ENCODE results near the gene GALNT18.
"Not testable (repeated sequence)": the region's sequence is repeated elsewhere in the genome, so short reads cannot be mapped to it uniquely, and the experiment has no call there.

GALNT18 gene

DNA sequence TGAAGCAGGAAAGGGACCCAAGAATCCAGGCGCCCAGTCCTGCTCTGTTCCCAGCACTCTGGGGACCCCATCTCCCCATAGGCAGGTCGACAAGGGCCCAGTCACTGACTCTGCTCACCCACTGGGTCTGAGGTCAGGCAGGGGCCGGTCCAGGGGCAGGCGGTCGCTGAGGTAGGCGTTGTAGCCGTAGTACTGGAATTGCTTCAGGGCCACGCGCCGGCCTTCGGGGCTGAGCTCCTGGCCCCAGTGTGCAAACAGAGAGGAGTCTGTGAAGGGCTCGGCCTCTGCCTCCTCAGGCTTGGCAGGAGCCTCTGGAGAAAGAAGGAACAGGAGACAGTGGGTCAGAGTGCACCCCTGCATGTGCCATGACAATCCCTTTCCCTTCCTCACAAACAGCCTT is 173.2 kb downstream of the GALNT18 start:
- H3K9ac ChIP-seq (ENCODE audit: low read length): no peak overlapping the region
- no peak overlapping the region for H3K4me2 ChIP-seq (ENCODE audit: low read depth, low read length)
- no peaks in the 10 kb centered on the region for H3K9me2 ChIP-seq (replicated peaks; ENCODE audit: insufficient read depth, low read length)
- H4K20me1 ChIP-seq (ENCODE audit: insufficient read depth, low read length): no peaks in the 10 kb centered on the region
- H3K27me3 ChIP-seq (replicated peaks; ENCODE audit: insufficient read depth, low read length): no peaks in the 10 kb centered on the region
- H3K4me1 ChIP-seq (ENCODE audit: low read length): no peaks in the 10 kb centered on the region
- no peak for DNase-seq
- TF ChIP-seq EZH2 (optimal IDR thresholded peaks at IDR 0.05; ENCODE audit: low read depth, low read length) (no peak), EZH2phosphoT487 (IDR thresholded peaks at IDR 0.05; ENCODE audit: low read length) (no peak)
- TF ChIP-seq, protein P1, sequence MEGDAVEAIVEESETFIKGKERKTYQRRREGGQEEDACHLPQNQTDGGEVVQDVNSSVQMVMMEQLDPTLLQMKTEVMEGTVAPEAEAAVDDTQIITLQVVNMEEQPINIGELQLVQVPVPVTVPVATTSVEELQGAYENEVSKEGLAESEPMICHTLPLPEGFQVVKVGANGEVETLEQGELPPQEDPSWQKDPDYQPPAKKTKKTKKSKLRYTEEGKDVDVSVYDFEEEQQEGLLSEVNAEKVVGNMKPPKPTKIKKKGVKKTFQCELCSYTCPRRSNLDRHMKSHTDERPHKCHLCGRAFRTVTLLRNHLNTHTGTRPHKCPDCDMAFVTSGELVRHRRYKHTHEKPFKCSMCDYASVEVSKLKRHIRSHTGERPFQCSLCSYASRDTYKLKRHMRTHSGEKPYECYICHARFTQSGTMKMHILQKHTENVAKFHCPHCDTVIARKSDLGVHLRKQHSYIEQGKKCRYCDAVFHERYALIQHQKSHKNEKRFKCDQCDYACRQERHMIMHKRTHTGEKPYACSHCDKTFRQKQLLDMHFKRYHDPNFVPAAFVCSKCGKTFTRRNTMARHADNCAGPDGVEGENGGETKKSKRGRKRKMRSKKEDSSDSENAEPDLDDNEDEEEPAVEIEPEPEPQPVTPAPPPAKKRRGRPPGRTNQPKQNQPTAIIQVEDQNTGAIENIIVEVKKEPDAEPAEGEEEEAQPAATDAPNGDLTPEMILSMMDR (IDR thresholded peaks at IDR 0.05; ENCODE audit: low read length): no peak
- H3F3A ChIP-seq (ENCODE audit: insufficient read depth, low read length): no peaks in the 10 kb centered on the region
- no peak overlapping the region for H3K27ac ChIP-seq (ENCODE audit: low read length)
- no peak overlapping the region for H2AFZ ChIP-seq (ENCODE audit: low read length)
- no peaks in the 10 kb centered on the region for H3K9me3 ChIP-seq (replicated peaks; ENCODE audit: insufficient read depth, low read length)
- H3K36me3 ChIP-seq (replicated peaks; ENCODE audit: insufficient read depth, low read length): no peaks in the 10 kb centered on the region
- no peak overlapping the region for H3K4me3 ChIP-seq (ENCODE audit: low read length)
- no peaks in the 10 kb centered on the region for H3K79me2 ChIP-seq (ENCODE audit: low read length)

DNA sequence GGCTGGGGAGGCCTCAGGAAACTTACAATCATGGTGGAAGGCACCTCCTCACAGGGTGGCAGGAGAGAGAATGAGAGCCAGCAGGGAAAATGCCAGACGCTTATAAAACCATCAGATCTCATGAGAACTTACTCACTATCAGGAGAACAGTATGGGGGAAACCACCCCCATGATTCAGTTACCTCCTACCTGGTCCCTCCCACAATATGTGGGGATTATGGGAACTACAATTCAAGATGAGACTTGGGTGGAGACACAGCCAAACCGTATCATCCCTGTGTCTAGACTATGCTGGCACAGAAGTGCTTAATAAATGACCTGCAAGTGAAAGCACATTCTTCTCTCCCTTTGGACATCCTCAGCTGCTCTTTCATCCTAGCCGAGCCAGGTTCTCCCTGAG is 174.2 kb downstream of the GALNT18 start:
- DNase-seq; H3K36me3 ChIP-seq (replicated peaks; ENCODE audit: insufficient read depth, low read length); H2AFZ ChIP-seq (ENCODE audit: low read length); H4K20me1 ChIP-seq (ENCODE audit: insufficient read depth, low read length); H3K4me2 ChIP-seq (ENCODE audit: low read depth, low read length); H3K27me3 ChIP-seq (replicated peaks; ENCODE audit: insufficient read depth, low read length); H3K9ac ChIP-seq (ENCODE audit: low read length); H3K4me3 ChIP-seq (ENCODE audit: low read length); H3F3A ChIP-seq (ENCODE audit: insufficient read depth, low read length); H3K27ac ChIP-seq (ENCODE audit: low read length); H3K79me2 ChIP-seq (ENCODE audit: low read length); H3K9me3 ChIP-seq (replicated peaks; ENCODE audit: insufficient read depth, low read length); H3K4me1 ChIP-seq (ENCODE audit: low read length); H3K9me2 ChIP-seq (replicated peaks; ENCODE audit: insufficient read depth, low read length): not testable (repeated sequence)

DNA sequence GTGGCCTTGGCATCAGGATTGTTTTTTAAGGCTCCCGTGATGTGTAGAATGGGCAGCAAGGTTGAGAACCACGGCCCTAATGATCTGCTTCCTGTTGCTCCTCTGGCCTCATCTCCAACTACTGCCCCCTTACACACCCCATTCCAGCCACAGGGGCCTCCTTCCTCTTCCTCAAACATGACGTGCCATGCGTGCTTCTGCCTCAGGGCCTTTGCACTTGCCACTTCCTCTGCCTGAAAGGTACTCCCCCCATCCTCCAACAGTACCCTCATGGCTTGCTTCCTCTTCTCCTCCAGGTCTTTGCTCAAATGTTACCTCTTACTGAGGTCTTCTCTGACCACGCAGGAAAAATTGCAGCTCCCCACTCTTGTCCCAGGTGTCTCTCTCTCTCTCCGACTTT is 174.8 kb downstream of the GALNT18 start:
- Histone ChIP-seq H3K4me2 (ENCODE audit: low read depth, low read length) (no peak overlapping the region), H3K9me2 (replicated peaks; ENCODE audit: insufficient read depth, low read length) (no peaks in the 10 kb centered on the region), H2AFZ (ENCODE audit: low read length) (no peak overlapping the region), H3K36me3 (replicated peaks; ENCODE audit: insufficient read depth, low read length) (no peaks in the 10 kb centered on the region), H4K20me1 (ENCODE audit: insufficient read depth, low read length) (no peaks in the 10 kb centered on the region), H3K27ac (ENCODE audit: low read length) (no peak overlapping the region), H3K4me1 (ENCODE audit: low read length) (no peaks in the 10 kb centered on the region), H3F3A (ENCODE audit: insufficient read depth, low read length) (no peaks in the 10 kb centered on the region), H3K4me3 (ENCODE audit: low read length) (no peak overlapping the region), H3K9me3 (replicated peaks; ENCODE audit: insufficient read depth, low read length) (no peaks in the 10 kb centered on the region), H3K27me3 (replicated peaks; ENCODE audit: insufficient read depth, low read length) (no peaks in the 10 kb centered on the region), H3K9ac (ENCODE audit: low read length) (no peak overlapping the region), H3K79me2 (ENCODE audit: low read length) (no peaks in the 10 kb centered on the region)
- no peak for DNase-seq
- no peak for TF ChIP-seq EZH2 (optimal IDR thresholded peaks at IDR 0.05; ENCODE audit: low read depth, low read length)
- TF ChIP-seq EZH2phosphoT487 (IDR thresholded peaks at IDR 0.05; ENCODE audit: low read length): no peak
- TF ChIP-seq, protein P1 (IDR thresholded peaks at IDR 0.05; ENCODE audit: low read length): no peak

DNA sequence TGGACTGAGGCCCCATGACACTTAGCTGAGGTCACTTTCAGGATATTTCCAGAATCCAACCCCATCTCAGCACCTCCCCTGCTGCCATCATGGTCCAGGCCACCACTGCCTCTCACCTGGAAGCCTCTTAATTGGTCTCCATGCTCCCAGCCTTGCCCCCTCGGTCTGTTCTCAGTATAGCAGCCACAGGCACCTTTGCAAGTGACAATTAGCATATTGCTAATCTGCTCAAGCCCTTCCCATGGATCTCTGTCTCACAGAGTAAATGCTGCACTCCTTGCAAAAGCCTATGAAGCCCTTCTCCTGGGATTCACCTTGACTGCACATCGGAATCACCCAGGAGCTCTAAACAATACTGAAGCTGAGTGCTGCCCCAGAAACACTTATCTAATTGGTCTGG is 175.2 kb downstream of the GALNT18 start:
- Histone ChIP-seq H3K4me3 (ENCODE audit: low read length) (no peak overlapping the region), H3K9me3 (replicated peaks; ENCODE audit: insufficient read depth, low read length) (no peaks in the 10 kb centered on the region), H3K9ac (ENCODE audit: low read length) (no peak overlapping the region), H3K27ac (ENCODE audit: low read length) (no peak overlapping the region), H3F3A (ENCODE audit: insufficient read depth, low read length) (no peaks in the 10 kb centered on the region), H3K4me1 (ENCODE audit: low read length) (no peaks in the 10 kb centered on the region), H3K36me3 (replicated peaks; ENCODE audit: insufficient read depth, low read length) (no peaks in the 10 kb centered on the region), H3K27me3 (replicated peaks; ENCODE audit: insufficient read depth, low read length) (no peaks in the 10 kb centered on the region), H3K79me2 (ENCODE audit: low read length) (no peaks in the 10 kb centered on the region), H4K20me1 (ENCODE audit: insufficient read depth, low read length) (no peaks in the 10 kb centered on the region), H3K9me2 (replicated peaks; ENCODE audit: insufficient read depth, low read length) (no peaks in the 10 kb centered on the region), H2AFZ (ENCODE audit: low read length) (no peak overlapping the region), H3K4me2 (ENCODE audit: low read depth, low read length) (no peak overlapping the region)
- TF ChIP-seq EZH2phosphoT487 (IDR thresholded peaks at IDR 0.05; ENCODE audit: low read length) (no peak), EZH2 (optimal IDR thresholded peaks at IDR 0.05; ENCODE audit: low read depth, low read length) (no peak)
- TF ChIP-seq, protein P1 (IDR thresholded peaks at IDR 0.05; ENCODE audit: low read length): no peak
- DNase-seq: no peak
